AML-193 (cell line): ENCODE results near the gene SLC25A20.
"Not testable (repeated sequence)": the region's sequence is repeated elsewhere in the genome, so short reads cannot be mapped to it uniquely, and the experiment has no call there.

Experiments used
- DNase-seq, 2 experiments: peaks; one replicate each; lab custom pipeline; 2025; lab: John Stamatoyannopoulos, UW

SLC25A20 gene

GRCh38 chr3:48847053-48847503, 51.6 kb downstream of the SLC25A20 start:
- peak; percentile 49 to 51 for DNase-seq

- no peak for DNase-seq
Measured at GRCh38 chr3:48845170-48845569, 53.5 kb downstream of the SLC25A20 start.

- DNase-seq = no peak
Measured at GRCh38 chr3:48837163-48837562, 61.5 kb downstream of the SLC25A20 start.

DNA sequence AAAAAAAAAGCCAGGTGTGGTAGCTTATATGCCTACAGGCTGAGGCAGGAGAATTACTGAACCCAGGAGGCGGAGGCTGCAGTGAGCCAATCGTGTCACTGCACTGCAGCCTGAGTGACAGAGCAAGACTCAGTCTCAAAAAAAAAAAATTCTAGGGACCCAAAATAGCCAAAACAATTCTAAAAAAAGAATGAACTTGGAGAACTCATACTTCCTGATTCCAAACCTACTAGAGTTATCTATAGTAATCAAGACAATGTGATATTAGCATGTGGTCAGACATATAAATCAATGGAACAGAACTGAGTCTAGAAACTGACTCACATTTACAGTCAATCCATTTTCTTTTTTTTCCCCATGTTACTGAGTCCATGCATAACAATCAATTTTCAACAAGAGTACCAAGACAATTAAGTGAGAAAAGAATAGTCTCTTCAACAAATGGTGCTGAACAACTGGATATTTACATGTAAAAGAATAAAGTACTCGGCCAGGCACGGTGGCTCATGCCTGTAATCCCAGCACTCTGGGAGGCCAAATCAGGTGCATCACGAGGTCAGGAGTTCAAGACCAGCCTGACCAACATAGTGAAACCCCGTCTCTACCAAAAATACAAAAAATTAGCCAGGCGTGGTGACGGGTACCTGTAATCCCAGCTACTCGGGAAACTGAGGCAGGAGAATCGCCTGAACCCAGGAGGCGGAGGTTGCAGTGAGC, 62.9 kb downstream of the SLC25A20 start:
- no peak for DNase-seq

DNA sequence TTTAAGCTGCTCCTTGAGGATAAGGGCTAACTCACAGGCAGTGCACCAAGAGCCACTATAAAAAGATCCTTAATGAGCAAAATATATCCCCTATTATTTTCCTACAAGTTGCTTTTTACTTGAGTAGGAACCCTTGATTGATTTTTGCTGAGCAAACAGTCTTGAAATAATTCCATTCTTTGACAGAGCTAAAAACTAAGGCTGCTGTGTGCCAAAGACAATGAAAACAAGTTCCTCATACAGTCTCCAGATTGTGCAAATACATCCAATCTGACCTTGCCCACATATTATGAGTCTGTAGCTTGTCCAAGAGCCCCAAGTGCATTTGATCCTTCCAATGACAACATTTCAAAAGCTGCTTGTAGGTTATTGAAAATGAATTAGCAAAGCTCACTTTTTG, 66.0 kb downstream of the SLC25A20 start:
- peak in 1 of 2 experiments; percentile 27 for DNase-seq

GRCh38 chr3:48830715-48831114, 68.0 kb downstream of the SLC25A20 start:
- no peak for DNase-seq

DNA sequence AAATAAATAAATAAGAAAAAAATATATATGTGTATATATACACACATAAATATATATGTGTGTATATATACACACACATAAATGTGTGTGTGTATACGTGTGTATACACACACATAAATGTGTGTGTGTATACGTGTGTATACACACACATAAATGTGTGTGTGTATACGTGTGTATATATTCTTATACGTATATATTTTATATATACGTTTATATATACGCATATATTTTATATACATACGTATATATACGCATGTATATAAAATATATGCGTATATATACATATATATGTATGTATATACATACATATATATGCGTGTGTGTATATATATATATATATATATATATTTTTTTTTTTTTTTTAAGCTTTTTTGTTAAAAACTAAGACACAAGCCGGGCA, 69.2 kb downstream of the SLC25A20 start:
- not testable (repeated sequence) for DNase-seq

- not testable (repeated sequence) for DNase-seq
Measured at GRCh38 chr3:48827874-48828273, 70.8 kb downstream of the SLC25A20 start.

DNA sequence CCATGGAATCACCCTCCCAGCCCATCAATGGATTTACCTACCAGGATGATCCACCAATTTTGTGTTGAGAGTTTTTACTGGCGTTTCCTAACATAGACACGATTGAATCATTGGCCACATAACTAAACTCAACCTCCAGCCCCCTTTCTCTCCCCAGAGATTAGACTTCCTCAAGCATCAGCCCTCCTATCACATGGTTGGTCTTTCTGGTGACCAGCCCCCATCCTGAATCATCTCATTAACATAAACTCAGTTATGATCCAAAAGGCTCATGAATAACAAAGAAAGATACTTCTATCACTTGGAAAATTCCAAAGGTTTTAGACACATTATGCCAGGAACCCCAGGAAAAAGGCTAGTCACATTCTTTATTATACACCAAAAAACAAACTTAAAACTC, 72.2 kb downstream of the SLC25A20 start:
- no peak for DNase-seq

DNA sequence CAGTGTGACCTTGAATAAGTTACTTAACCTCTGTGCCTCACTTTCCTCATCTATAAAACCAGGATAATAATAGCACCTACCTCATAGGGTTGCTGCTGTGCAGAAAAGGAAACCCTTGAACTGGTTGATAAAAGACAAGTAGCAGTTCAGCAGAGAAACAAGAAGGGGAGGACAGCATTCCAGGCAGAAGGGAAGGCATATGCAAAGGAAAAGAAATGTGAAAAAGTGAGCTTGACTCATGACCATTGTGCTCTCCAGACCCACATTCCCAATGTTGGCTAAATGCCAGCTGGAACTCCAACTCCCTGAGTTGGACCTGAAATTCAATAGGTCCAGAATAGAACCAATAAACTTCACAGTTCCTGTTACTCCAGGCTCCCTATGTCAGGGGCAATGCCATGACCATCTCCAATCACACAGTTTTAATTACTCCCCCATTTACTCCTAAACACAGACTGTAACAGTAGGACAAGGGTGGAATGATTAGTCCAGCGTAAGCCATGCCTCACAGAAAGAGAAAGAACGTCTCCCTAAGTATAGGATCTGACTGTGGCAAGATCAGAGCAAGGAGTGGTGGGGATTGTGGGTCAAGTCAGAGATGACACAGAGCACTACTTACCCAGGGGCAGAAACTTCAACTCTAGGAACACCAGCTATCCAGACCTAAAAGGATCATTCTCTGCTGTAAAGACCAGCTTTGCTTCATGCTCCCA, 77.9 kb downstream of the SLC25A20 start:
- no peak for DNase-seq

DNA sequence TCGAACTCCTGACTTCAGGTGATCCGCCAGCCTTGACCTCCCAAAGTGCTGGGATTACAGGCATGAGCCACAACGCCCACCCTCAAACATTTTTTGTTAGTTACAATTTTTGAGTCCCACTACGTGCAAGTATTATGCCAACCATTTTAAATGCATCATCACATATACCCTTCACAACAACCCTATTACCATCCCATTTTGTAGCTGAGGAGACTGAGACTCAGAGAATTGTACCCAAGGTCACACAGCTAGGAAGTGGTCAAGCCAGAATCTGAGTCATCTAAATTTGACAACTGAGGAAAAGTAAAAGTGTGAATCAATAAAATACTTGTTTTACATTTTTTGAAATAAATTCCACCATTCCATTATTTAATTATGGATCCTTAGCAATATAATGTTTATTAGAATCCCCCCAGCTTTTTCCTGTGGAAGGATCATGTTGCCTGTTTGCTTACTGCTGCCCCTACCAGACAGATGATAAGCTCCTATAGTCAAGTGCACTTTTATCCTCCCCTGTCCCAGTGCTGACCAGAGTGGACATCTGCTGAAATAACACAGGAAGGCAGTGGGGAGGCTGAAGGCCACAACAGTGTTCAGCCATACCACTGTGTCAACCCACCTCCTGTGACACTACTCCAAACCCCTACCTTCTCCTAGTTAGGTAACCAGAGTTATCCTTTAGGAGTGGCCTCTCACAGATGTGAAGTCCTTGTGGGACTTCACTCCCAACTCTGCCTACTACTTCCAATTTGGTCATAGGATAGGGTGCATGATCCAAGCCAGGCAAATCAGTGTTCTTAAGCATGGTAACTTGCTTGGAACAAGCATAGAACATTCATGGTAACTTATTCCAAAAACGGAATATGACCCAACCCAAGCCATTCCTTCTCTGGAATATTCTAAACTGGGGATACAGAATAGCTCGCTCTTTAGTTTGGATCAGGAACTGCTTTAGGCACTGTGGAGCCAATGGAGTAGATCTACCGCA, 79.2 kb downstream of the SLC25A20 start:
- DNase-seq = no peak

GRCh38 chr3:48811524-48811923, 87.2 kb downstream of the SLC25A20 start:
- DNase-seq = no peak
